ENCODE data around the gene OR51T1. TPM values are rescaled to one million over a fixed set of nuclear protein-coding genes. Genes with fewer than 3 reads are reported as not detected.
"Not testable (repeated sequence)": the region's sequence is repeated elsewhere in the genome, so short reads cannot be mapped to it uniquely, and the experiment has no call there.

OR51T1 gene
- not detected for total RNA-seq

GRCh38 chr11:4881860-4882500 lies at the start of gene OR51T1:
TSS of gene OR51T1 (plus strand) at chr11:4881900. CDS start at chr11:4881900, 0 bp downstream.
- intact Hi-C loops (cut with micrococcal nuclease), result no loop called here
- CTCF ChIA-PET, result no interaction called here
- Mint-ChIP-seq H3K27me3 (ENCODE audit: low read depth) (no peaks in the 10 kb centered on the region), H3K27ac (no peak within 1 kb of the TSS), H3K9me3 (no peaks in the 10 kb centered on the region), H3K36me3 (ENCODE audit: low read depth) (no peaks in the 10 kb centered on the region), H3K4me3 (no peak within 1 kb of the TSS), H3K4me1 (ENCODE audit: low read depth) (no peaks in the 10 kb centered on the region)
- no peak for DNase-seq

GRCh38 chr11:4839851-4840549 lies 41.7 kb upstream of the OR51T1 start:
- H3K27me3 Mint-ChIP-seq (ENCODE audit: low read depth), result no peaks in the 10 kb centered on the region
- no peaks in the 10 kb centered on the region for H3K9me3 Mint-ChIP-seq
- no peak overlapping the region for H3K27ac Mint-ChIP-seq
- CTCF ChIA-PET, result no interaction called here
- no peaks in the 10 kb centered on the region for H3K4me1 Mint-ChIP-seq (ENCODE audit: low read depth)
- no peaks in the 10 kb centered on the region for H3K36me3 Mint-ChIP-seq (ENCODE audit: low read depth)
- DNase-seq, result no peak
- intact Hi-C loops (cut with micrococcal nuclease), result no loop called here
- H3K4me3 Mint-ChIP-seq, result no peak overlapping the region

GRCh38 chr11:4848908-4849532 lies 32.7 kb upstream of the OR51T1 start, which contains the start of gene OR51S1:
TSS of gene OR51S1 (minus strand) at chr11:4849208. CDS start at chr11:4849208, 0 bp downstream.
- Mint-ChIP-seq H3K9me3 (no peaks in the 10 kb centered on the region), H3K36me3 (ENCODE audit: low read depth) (no peaks in the 10 kb centered on the region), H3K4me3 (no peak within 1 kb of the TSS), H3K27me3 (ENCODE audit: low read depth) (peaks cover 8% of the 10 kb centered on the region), H3K27ac (no peak within 1 kb of the TSS), H3K4me1 (ENCODE audit: low read depth) (no peaks in the 10 kb centered on the region)
- intact Hi-C loops (cut with micrococcal nuclease), result no loop called here
- CTCF ChIA-PET, result no interaction called here
- DNase-seq, result no peak

- Mint-ChIP-seq H3K27me3 (ENCODE audit: low read depth) (peaks cover 8% of the 10 kb centered on the region), H3K4me1 (ENCODE audit: low read depth) (no peaks in the 10 kb centered on the region), H3K36me3 (ENCODE audit: low read depth) (no peaks in the 10 kb centered on the region), H3K9me3 (no peaks in the 10 kb centered on the region), H3K27ac (no peak overlapping the region), H3K4me3 (no peak overlapping the region)
- intact Hi-C loops (cut with micrococcal nuclease), result no loop called here
- DNase-seq, result no peak
- CTCF ChIA-PET, result no interaction called here
These were observed 30.7 kb upstream of the OR51T1 start for GRCh38 chr11:4851033-4851432.

- CTCF ChIA-PET; H3K4me3 Mint-ChIP-seq; H3K27me3 Mint-ChIP-seq (ENCODE audit: low read depth); H3K36me3 Mint-ChIP-seq (ENCODE audit: low read depth); H3K9me3 Mint-ChIP-seq; H3K27ac Mint-ChIP-seq; DNase-seq; intact Hi-C loops (cut with micrococcal nuclease); H3K4me1 Mint-ChIP-seq (ENCODE audit: low read depth): not testable (repeated sequence)
These were observed 27.4 kb upstream of the OR51T1 start for GRCh38 chr11:4854286-4854685.

- H3K9me3 Mint-ChIP-seq, result no peaks in the 10 kb centered on the region
- H3K36me3 Mint-ChIP-seq (ENCODE audit: low read depth), result no peaks in the 10 kb centered on the region
- no peaks in the 10 kb centered on the region for H3K4me1 Mint-ChIP-seq (ENCODE audit: low read depth)
- DNase-seq, result no peak
- intact Hi-C loops (cut with micrococcal nuclease), result no loop called here
- H3K27me3 Mint-ChIP-seq (ENCODE audit: low read depth), result peaks cover 7% of the 10 kb centered on the region
- no peak overlapping the region for H3K4me3 Mint-ChIP-seq
- H3K27ac Mint-ChIP-seq, result no peak overlapping the region
- CTCF ChIA-PET, result no interaction called here
These were observed 19.1 kb upstream of the OR51T1 start for GRCh38 chr11:4862447-4863236.

GRCh38 chr11:4863876-4864275 lies 17.8 kb upstream of the OR51T1 start:
- CTCF ChIA-PET, result no interaction called here
- Mint-ChIP-seq H3K4me3 (no peak overlapping the region), H3K27me3 (ENCODE audit: low read depth) (peaks cover 7% of the 10 kb centered on the region), H3K9me3 (no peaks in the 10 kb centered on the region), H3K27ac (no peak overlapping the region), H3K4me1 (ENCODE audit: low read depth) (no peaks in the 10 kb centered on the region), H3K36me3 (ENCODE audit: low read depth) (no peaks in the 10 kb centered on the region)
- intact Hi-C loops (cut with micrococcal nuclease), result no loop called here
- DNase-seq, result no peak

GRCh38 chr11:4865855-4866254 lies 15.8 kb upstream of the OR51T1 start:
- intact Hi-C loops (cut with micrococcal nuclease), result no loop called here
- H3K27me3 Mint-ChIP-seq (ENCODE audit: low read depth), result peaks cover 5% of the 10 kb centered on the region
- CTCF ChIA-PET, result no interaction called here
- no peak for DNase-seq
- H3K4me1 Mint-ChIP-seq (ENCODE audit: low read depth), result no peaks in the 10 kb centered on the region
- no peak overlapping the region for H3K27ac Mint-ChIP-seq
- H3K9me3 Mint-ChIP-seq, result no peaks in the 10 kb centered on the region
- no peak overlapping the region for H3K4me3 Mint-ChIP-seq
- no peaks in the 10 kb centered on the region for H3K36me3 Mint-ChIP-seq (ENCODE audit: low read depth)

- DNase-seq, result no peak
- Mint-ChIP-seq H3K27me3 (ENCODE audit: low read depth) (no peaks in the 10 kb centered on the region), H3K27ac (no peak overlapping the region), H3K4me3 (no peak overlapping the region), H3K9me3 (no peaks in the 10 kb centered on the region), H3K36me3 (ENCODE audit: low read depth) (no peaks in the 10 kb centered on the region), H3K4me1 (ENCODE audit: low read depth) (no peaks in the 10 kb centered on the region)
- intact Hi-C loops (cut with micrococcal nuclease), result no loop called here
- CTCF ChIA-PET, result no interaction called here
These were observed 512 bp upstream of the OR51T1 start for GRCh38 chr11:4881188-4881587.

GRCh38 chr11:4882543-4882942 lies 843 bp downstream of the OR51T1 start:
- H3K27ac Mint-ChIP-seq, result no peak overlapping the region
- no peak for DNase-seq
- no peaks in the 10 kb centered on the region for H3K4me1 Mint-ChIP-seq (ENCODE audit: low read depth)
- no peaks in the 10 kb centered on the region for H3K36me3 Mint-ChIP-seq (ENCODE audit: low read depth)
- no peak overlapping the region for H3K4me3 Mint-ChIP-seq
- CTCF ChIA-PET, result no interaction called here
- no peaks in the 10 kb centered on the region for H3K27me3 Mint-ChIP-seq (ENCODE audit: low read depth)
- intact Hi-C loops (cut with micrococcal nuclease), result no loop called here
- no peaks in the 10 kb centered on the region for H3K9me3 Mint-ChIP-seq

- H3K4me1 Mint-ChIP-seq (ENCODE audit: low read depth), result no peaks in the 10 kb centered on the region
- H3K36me3 Mint-ChIP-seq (ENCODE audit: low read depth), result no peaks in the 10 kb centered on the region
- H3K27ac Mint-ChIP-seq, result no peak overlapping the region
- H3K4me3 Mint-ChIP-seq, result no peak overlapping the region
- H3K9me3 Mint-ChIP-seq, result no peaks in the 10 kb centered on the region
- no peaks in the 10 kb centered on the region for H3K27me3 Mint-ChIP-seq (ENCODE audit: low read depth)
- intact Hi-C loops (cut with micrococcal nuclease), result no loop called here
- no peak for DNase-seq
- CTCF ChIA-PET, result no interaction called here
These were observed 2.7 kb downstream of the OR51T1 start for GRCh38 chr11:4884361-4884760.

GRCh38 chr11:4886186-4886585 lies 4.5 kb downstream of the OR51T1 start:
- Mint-ChIP-seq H3K4me3 (no peak overlapping the region), H3K27ac (no peak overlapping the region), H3K27me3 (ENCODE audit: low read depth) (no peaks in the 10 kb centered on the region), H3K36me3 (ENCODE audit: low read depth) (no peaks in the 10 kb centered on the region), H3K9me3 (no peaks in the 10 kb centered on the region), H3K4me1 (ENCODE audit: low read depth) (no peaks in the 10 kb centered on the region)
- DNase-seq, result no peak
- CTCF ChIA-PET, result no interaction called here
- intact Hi-C loops (cut with micrococcal nuclease), result no loop called here

Measured in activated naive CD4-positive, alpha-beta T cell treated with anti-CD3 and anti-CD28 coated beads for 36 hours (primary cell).